PC-9 (cell line): ENCODE results near the gene LRIG2.

Source experiments
- EZH2 ChIP-seq: fragments of 200-600 bp; sonication (generic); IDR thresholded peaks from 2 replicates; pipeline ENCODE4 v1.8.0; 2017; ENCODE audit warnings: antibody characterized with exemption, low read depth
- TF ChIP-seq, protein P1 (sequence below): fragments of 200-600 bp; sonication (generic); conservative IDR thresholded peaks from 2 replicates; pipeline ENCODE4 v1.6.1; 2017; ENCODE audit warnings: mixed run types, antibody characterized with exemption, mild to moderate bottlenecking, moderate library complexity

DNA sequence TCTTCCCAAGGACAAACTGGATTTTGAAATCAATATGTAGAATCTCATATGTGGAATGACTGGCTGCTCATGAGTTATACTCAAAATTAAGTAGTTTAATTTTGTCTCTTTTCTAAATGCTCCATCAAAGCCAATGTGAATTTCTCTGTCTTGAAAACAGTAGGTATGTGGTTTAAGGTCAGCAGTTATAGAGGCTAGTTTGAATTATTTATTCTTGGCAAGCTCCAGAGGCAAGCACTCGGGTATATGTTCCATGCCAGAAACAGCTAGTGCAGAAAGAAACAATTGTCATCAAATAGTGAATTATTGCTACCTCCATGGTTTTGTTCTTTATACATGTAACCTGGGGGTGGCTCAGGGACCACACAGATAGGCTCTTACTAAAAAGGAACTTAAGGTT, 63.5 kb downstream of the LRIG2 start:
- TF ChIP-seq, protein P1, sequence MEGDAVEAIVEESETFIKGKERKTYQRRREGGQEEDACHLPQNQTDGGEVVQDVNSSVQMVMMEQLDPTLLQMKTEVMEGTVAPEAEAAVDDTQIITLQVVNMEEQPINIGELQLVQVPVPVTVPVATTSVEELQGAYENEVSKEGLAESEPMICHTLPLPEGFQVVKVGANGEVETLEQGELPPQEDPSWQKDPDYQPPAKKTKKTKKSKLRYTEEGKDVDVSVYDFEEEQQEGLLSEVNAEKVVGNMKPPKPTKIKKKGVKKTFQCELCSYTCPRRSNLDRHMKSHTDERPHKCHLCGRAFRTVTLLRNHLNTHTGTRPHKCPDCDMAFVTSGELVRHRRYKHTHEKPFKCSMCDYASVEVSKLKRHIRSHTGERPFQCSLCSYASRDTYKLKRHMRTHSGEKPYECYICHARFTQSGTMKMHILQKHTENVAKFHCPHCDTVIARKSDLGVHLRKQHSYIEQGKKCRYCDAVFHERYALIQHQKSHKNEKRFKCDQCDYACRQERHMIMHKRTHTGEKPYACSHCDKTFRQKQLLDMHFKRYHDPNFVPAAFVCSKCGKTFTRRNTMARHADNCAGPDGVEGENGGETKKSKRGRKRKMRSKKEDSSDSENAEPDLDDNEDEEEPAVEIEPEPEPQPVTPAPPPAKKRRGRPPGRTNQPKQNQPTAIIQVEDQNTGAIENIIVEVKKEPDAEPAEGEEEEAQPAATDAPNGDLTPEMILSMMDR = no peak
- no peak for TF ChIP-seq EZH2
